Chondrocyte (in vitro differentiated cells): Measurements from ENCODE around the gene PPP2CA. TPM values are rescaled to one million over a fixed set of nuclear protein-coding genes. Genes with fewer than 3 reads are reported as not detected.
"Not testable (repeated sequence)": the region's sequence is repeated elsewhere in the genome, so short reads cannot be mapped to it uniquely, and the experiment has no call there.

Experiments used
- DNase-seq: peaks from one replicate; pipeline ENCODE4 v3.0.0; 2021; ENCODE audit warnings: mixed read lengths, low spot score
- H3K27ac Mint-ChIP-seq: one replicate; pipeline ENCODE4 v1.8.0; 2021; ENCODE audit warnings: mild to moderate bottlenecking, moderate library complexity, mixed read lengths; ENCODE audit not compliant: unreplicated experiment
- H3K27me3 Mint-ChIP-seq: 2 replicates; pipeline ENCODE4 v1.8.0; 2021; ENCODE audit warnings: low read depth, mixed read lengths
- H3K36me3 Mint-ChIP-seq: 2 replicates; pipeline ENCODE4 v1.8.0; 2021; ENCODE audit warnings: low read depth, mixed read lengths
- H3K4me1 Mint-ChIP-seq: 2 replicates; pipeline ENCODE4 v1.8.0; 2021; ENCODE audit warnings: low read depth, mild to moderate bottlenecking, mixed read lengths
- H3K4me3 Mint-ChIP-seq: one replicate; pipeline ENCODE4 v1.8.0; 2021; ENCODE audit warnings: mild to moderate bottlenecking, moderate library complexity, mixed read lengths; ENCODE audit not compliant: unreplicated experiment
- H3K9me3 Mint-ChIP-seq: 2 replicates; pipeline ENCODE4 v1.8.0; 2021; ENCODE audit warnings: low read depth, mixed read lengths
- total RNA-seq: library from RNA; stranded (reverse); gene quantifications from 3 replicates; pipeline ENCODE4 v1.2.1, GENCODE V29; 2021
- TF ChIP-seq, protein P1 (sequence below): fragments of 200-600 bp; sonication (generic); IDR thresholded peaks from 2 replicates; pipeline ENCODE4 v1.5.0; 2021; ENCODE audit warnings: antibody characterized with exemption, mild to moderate bottlenecking, moderate library complexity

Gene PPP2CA
- total RNA-seq, 1 donor from 2014 or later, result 109 TPM

DNA sequence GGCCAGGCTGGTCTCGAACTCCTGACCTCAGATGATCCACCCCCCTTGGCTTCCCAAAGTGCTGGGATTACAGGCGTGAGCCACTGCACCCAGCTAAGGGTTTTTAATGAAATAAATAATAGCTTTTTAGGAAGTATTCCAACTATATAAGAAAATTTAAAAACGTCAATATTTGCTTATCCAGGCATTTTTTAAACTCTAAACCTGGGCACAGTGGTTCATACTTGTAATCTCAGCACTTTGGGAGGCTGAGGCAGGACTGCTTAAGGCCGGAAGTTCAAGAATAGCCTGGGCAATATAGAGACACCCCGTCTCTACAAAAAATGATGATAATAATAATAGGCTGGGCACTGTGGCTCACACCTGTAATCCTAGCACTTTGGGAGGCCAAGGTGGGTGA lies 63.3 kb downstream of the PPP2CA start:
- DNase-seq, result no peak
- H3K4me3 Mint-ChIP-seq, result no peak overlapping the region
- H3K36me3 Mint-ChIP-seq, result peaks cover 43% of the 10 kb centered on the region
- H3K4me1 Mint-ChIP-seq, result no peaks in the 10 kb centered on the region
- no peaks in the 10 kb centered on the region for H3K27me3 Mint-ChIP-seq
- TF ChIP-seq, protein P1, sequence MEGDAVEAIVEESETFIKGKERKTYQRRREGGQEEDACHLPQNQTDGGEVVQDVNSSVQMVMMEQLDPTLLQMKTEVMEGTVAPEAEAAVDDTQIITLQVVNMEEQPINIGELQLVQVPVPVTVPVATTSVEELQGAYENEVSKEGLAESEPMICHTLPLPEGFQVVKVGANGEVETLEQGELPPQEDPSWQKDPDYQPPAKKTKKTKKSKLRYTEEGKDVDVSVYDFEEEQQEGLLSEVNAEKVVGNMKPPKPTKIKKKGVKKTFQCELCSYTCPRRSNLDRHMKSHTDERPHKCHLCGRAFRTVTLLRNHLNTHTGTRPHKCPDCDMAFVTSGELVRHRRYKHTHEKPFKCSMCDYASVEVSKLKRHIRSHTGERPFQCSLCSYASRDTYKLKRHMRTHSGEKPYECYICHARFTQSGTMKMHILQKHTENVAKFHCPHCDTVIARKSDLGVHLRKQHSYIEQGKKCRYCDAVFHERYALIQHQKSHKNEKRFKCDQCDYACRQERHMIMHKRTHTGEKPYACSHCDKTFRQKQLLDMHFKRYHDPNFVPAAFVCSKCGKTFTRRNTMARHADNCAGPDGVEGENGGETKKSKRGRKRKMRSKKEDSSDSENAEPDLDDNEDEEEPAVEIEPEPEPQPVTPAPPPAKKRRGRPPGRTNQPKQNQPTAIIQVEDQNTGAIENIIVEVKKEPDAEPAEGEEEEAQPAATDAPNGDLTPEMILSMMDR, result no peak
- peaks cover 9% of the 10 kb centered on the region for H3K9me3 Mint-ChIP-seq
- no peak overlapping the region for H3K27ac Mint-ChIP-seq

DNA sequence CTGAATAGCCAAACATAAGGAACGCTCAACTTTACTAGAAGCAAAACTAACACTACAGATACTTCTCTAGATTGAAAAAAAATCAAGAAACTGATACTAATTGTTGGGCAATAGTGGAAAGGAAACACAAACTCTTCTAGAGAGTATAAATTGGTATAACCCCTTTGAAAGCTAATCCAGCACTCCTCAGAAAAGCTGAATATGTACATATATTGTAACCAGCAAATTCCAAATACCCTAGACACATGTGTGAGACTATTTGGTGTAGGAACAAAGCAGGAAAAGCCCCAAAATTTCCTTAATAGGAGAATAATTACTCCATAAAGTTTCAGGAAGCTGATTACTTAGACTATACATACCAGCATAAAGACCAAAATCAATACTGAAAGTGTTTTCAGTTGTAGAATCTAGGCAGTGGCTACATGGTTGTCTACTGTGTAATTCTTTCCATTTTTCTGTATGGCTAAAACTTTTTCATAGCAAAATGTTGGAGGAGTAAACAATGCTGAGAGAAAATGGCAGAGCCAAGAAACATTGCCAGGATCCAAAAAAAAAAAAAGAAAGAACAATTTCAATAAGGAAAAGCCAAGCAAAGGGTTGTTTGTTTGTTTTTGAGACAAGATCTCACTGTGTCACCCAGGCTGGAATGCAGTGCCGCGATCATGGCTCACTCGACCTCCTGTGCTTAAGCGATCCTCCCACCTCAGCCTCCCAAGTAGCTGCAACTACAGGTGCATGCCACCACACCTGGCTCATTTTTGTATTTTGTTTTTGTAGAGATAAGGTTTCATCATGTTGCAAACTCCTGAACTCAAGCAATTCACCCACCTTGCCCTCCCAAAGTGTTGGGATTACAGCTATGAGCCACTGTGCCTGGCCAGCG lies 64.1 kb downstream of the PPP2CA start:
- H3K4me1 Mint-ChIP-seq, result no peaks in the 10 kb centered on the region
- no peaks in the 10 kb centered on the region for H3K27me3 Mint-ChIP-seq
- no peak overlapping the region for H3K4me3 Mint-ChIP-seq
- TF ChIP-seq, protein P1, result no peak
- H3K36me3 Mint-ChIP-seq, result peaks cover 46% of the 10 kb centered on the region
- H3K27ac Mint-ChIP-seq, result no peak overlapping the region
- H3K9me3 Mint-ChIP-seq, result peaks cover 9% of the 10 kb centered on the region
- DNase-seq, result no peak

DNA sequence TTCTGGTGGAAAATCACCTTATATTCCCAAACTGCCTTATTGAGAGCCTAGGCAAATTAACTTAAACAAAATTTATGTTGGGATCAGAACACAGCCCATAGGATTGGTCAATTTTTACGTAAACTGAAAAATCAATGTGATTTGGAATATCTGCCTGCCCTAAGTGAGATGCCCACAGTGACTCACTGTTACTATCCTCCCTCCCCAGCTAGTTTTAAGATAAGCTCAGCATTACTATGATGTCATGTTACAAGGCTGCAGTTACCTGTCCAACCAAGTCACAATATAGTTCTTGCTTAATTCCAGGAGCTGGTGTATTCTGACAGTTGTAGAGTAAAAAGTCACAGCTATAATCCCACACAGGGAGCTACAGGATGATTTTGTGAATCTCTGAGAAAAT lies 72.2 kb downstream of the PPP2CA start:
- H3K9me3 Mint-ChIP-seq, result no peaks in the 10 kb centered on the region
- DNase-seq, result no peak
- no peak overlapping the region for H3K27ac Mint-ChIP-seq
- peaks cover 23% of the 10 kb centered on the region for H3K4me1 Mint-ChIP-seq
- peaks cover 37% of the 10 kb centered on the region for H3K36me3 Mint-ChIP-seq
- TF ChIP-seq, protein P1, result no peak
- H3K27me3 Mint-ChIP-seq, result no peaks in the 10 kb centered on the region
- no peak overlapping the region for H3K4me3 Mint-ChIP-seq

DNA sequence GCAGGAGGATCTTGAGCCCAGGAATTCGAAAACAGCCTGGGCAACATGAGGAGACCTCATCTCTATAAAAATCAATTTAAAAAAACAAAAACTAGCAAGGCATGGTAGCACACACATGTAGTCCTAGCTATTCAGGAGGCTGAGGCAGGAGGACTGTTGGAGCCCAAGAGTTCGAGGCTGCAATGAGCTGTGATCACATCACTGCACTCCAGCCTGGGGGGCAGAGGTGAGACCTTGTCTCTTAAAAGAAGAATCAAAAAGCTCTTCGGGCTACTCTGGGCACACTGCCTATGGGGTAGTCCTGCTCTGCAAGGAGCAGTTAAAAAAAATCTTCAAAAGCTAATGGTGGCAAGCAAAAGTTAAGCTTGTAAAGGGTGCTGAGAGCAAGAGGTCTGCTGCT lies 72.6 kb downstream of the PPP2CA start:
- Mint-ChIP-seq H3K36me3 (peaks cover 34% of the 10 kb centered on the region), H3K9me3 (no peaks in the 10 kb centered on the region), H3K27ac (no peak overlapping the region), H3K4me3 (no peak overlapping the region), H3K27me3 (no peaks in the 10 kb centered on the region), H3K4me1 (peaks cover 26% of the 10 kb centered on the region)
- TF ChIP-seq, protein P1, result no peak
- peak; percentile 41 for DNase-seq

DNA sequence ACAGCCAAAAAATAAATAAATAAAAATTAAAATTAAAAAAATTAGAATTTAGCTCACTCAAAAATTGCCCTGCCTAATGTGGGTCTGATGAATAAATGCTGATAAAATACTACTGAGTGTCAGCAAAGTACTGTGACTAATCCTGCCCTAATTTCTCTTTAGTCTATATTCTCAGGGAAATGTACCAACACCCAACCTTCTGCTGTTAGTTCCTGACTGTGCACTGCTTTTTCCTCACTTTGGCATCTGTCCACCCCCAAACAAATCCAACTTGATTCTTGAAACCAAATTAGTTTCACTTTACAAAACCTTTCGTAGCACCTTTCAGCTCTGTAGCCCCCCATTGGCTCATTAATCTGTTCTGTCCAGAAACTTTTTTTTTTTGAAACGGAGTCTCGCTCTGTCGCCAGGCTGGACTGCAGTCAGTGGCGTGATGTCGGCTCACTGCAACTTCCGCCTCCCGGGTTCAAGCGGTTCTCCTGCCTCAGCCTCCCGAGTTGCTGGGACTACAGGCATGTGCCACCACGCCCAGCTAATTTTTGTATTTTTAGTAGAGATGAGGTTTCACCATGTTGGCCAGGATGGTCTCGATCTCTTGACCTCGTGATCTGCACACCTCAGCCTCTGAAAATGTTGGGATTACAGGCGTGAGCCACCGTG lies 73.6 kb downstream of the PPP2CA start:
- H3K27ac Mint-ChIP-seq, H3K4me3 Mint-ChIP-seq, H3K27me3 Mint-ChIP-seq, H3K9me3 Mint-ChIP-seq: not testable (repeated sequence)
- peak; percentile 34 for DNase-seq
- Mint-ChIP-seq H3K4me1 (peaks cover 30% of the 10 kb centered on the region), H3K36me3 (peaks cover 26% of the 10 kb centered on the region)
